ENCODE data around the gene MIB2. TPM values are rescaled to one million over a fixed set of nuclear protein-coding genes. Genes with fewer than 3 reads are reported as not detected.

Gene MIB2
- total RNA-seq, 2 experiments from 2014 or later, result 40.0 to 42.8 TPM

DNA sequence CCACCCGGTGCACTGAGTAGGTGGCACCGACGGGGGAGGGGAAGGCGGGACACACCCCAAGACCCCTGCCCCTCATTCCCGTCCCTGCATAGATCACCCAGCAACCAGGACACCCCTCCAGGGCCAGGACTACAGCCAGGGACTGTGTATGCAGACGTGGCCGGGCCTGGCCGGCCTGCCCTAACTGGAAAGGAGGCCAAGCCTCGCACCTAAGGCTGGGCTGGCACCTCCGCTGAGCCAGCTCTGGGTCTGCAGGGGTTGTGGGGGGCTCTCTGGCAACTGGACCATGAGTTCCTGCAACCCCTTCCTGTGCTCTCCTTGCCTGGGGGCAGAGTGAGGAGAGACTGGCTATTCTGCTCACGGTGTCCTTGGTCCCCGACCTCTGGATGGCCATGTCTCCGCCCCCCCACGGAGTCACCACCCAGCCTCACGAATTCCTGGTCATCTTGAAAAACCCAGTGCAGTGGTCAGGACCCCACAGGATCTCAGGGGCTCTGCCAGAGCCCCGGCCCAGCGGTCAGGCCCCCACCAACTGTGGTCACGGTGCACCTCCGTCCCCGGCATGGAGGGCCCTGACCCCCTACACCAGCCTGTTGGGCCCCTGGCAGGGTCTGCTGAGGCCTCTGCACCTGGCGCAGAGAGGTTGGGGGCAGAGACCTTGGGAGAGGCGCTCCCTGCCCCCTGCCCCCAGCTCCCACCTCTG is 14.3 kb upstream of the MIB2 start:
- Mint-ChIP-seq H3K27me3 (peaks cover 8% of the 10 kb centered on the region), H3K4me1 (peaks cover 7% of the 10 kb centered on the region), H3K9me3 (no peaks in the 10 kb centered on the region), H3K4me3 (peak overlapping the region; percentile 56), H3K27ac (peak overlapping the region; percentile 41), H3K36me3 (ENCODE audit: low read depth) (peaks cover 4% of the 10 kb centered on the region)
- ChIA-PET CTCF (interaction anchor here (1.0 kb wide), 1 partner anchor 13 kb away, joined by 3 read pairs; no protein-coding TSS in a partner anchor), POLR2A (no interaction called here)
- DNase-seq, result no peak

DNA sequence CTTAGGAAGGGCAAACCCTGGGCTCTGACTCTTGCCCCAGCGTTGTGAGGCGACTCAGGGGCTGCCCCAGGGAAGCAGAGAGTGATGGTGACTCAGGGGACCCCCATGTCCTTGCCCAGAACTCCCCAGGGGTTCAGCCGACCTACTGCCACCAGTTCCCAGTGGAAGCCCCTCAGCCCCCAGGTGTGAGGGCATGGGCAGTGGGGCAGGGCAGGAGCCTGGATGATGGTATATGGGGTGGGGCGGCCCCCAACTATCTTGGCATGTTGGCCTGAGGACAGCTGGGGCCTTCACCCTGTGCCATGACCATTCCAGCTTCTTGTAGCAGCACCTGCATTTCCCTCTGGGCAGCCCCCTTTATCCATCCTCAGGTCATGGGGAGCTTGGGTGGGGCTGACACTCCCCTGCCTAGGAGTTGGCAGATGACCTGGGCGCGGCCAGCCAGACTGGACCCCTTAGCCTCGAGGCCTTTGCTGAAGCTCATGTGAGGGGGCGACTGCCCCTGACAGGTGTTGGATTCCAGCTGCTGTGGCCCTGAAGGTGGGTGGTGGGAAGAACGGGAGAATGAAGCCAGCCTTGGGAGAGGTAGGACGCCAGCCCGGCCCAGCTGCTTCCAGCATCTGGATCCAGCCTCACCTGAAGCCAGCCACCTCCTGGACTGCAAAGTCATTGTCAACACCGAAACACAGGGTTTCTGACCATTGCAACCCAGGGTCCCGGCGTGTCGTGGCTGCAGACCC is 13.6 kb upstream of the MIB2 start:
- POLR2A ChIA-PET, result no interaction called here
- Mint-ChIP-seq H3K27ac (no peak overlapping the region), H3K4me1 (peaks cover 10% of the 10 kb centered on the region), H3K4me3 (no peak overlapping the region), H3K9me3 (no peaks in the 10 kb centered on the region), H3K36me3 (ENCODE audit: low read depth) (peaks cover 4% of the 10 kb centered on the region), H3K27me3 (peaks cover 8% of the 10 kb centered on the region)
- CTCF ChIA-PET, result interaction anchor here (1.3 kb wide), 1 partner anchor 203 kb away, joined by 3 read pairs; the partner anchor contains the start of gene CCNL2
- no peak for DNase-seq

GRCh38 chr1:1602304-1602967 is 12.9 kb upstream of the MIB2 start:
- CTCF ChIA-PET, result interaction anchor here (0.7 to 1.3 kb wide), 2 partner anchors 48 to 203 kb away, joined by 3 read pairs; partner anchors contain the start of gene CCNL2
- Mint-ChIP-seq H3K36me3 (ENCODE audit: low read depth) (peaks cover 4% of the 10 kb centered on the region), H3K4me3 (no peak overlapping the region), H3K27ac (no peak overlapping the region), H3K27me3 (peaks cover 8% of the 10 kb centered on the region), H3K9me3 (no peaks in the 10 kb centered on the region), H3K4me1 (peaks cover 17% of the 10 kb centered on the region)
- POLR2A ChIA-PET, result interaction anchor here (0.6 kb wide), 1 partner anchor 26 kb away, joined by 3 read pairs; no protein-coding TSS in a partner anchor
- no peak for DNase-seq

DNA sequence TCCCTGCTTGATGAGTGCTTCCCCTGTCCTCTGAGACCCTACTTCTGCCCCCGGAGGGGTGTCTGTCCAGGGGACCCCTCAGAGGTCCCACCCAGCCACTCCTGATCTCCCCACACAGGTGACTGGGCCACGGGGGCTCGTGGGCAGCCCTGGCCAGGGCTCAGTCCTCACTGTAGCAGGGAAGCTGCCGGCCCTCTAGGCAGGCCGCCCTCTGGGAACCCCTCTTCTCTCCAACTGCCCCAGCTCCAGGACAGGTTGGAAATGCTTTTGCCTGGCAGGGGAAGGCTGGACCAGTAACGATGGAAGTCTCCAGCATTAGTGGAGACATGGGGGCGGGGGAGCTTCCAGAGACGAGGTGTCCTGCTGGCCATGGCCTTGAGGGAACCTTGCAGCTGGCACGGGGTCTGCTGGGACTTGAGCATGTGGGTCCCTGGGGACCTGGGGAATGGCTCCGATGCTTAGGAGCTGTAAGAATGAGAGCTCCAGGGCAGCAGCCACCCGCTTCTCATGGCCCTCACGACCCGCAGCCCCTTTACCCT is 12.3 kb upstream of the MIB2 start:
- Mint-ChIP-seq H3K4me1 (peaks cover 21% of the 10 kb centered on the region), H3K36me3 (ENCODE audit: low read depth) (peaks cover 4% of the 10 kb centered on the region), H3K9me3 (no peaks in the 10 kb centered on the region), H3K27ac (no peak overlapping the region), H3K27me3 (peaks cover 6% of the 10 kb centered on the region), H3K4me3 (no peak overlapping the region)
- ChIA-PET POLR2A (interaction anchor here (0.6 kb wide), 1 partner anchor 26 kb away, joined by 3 read pairs; no protein-coding TSS in a partner anchor), CTCF (interaction anchor here (0.7 to 1.3 kb wide), 3 partner anchors 11 to 204 kb away, joined by 3 to 5 read pairs (median 3); partner anchors contain the start of gene CCNL2)
- DNase-seq, result no peak

GRCh38 chr1:1603671-1604373 is 11.5 kb upstream of the MIB2 start:
- Mint-ChIP-seq H3K4me3 (no peak overlapping the region), H3K9me3 (no peaks in the 10 kb centered on the region), H3K27ac (no peak overlapping the region), H3K27me3 (peaks cover 3% of the 10 kb centered on the region), H3K4me1 (peaks cover 18% of the 10 kb centered on the region), H3K36me3 (ENCODE audit: low read depth) (peaks cover 2% of the 10 kb centered on the region)
- ChIA-PET POLR2A (no interaction called here), CTCF (interaction anchor here (0.7 to 1.4 kb wide), 3 partner anchors 10 to 20 kb away, joined by 3 to 6 read pairs (median 5); no protein-coding TSS in a partner anchor)
- no peak for DNase-seq

- ChIA-PET CTCF (interaction anchor here (0.7 to 1.4 kb wide), 2 partner anchors 18 to 19 kb away, joined by 3 to 6 read pairs; no protein-coding TSS in a partner anchor), POLR2A (no interaction called here)
- Mint-ChIP-seq H3K4me1 (peaks cover 14% of the 10 kb centered on the region), H3K9me3 (no peaks in the 10 kb centered on the region), H3K4me3 (no peak overlapping the region), H3K36me3 (ENCODE audit: low read depth) (no peaks in the 10 kb centered on the region), H3K27me3 (no peaks in the 10 kb centered on the region), H3K27ac (no peak overlapping the region)
- DNase-seq, result no peak
Measured at GRCh38 chr1:1604374-1605033, 10.8 kb upstream of the MIB2 start.

DNA sequence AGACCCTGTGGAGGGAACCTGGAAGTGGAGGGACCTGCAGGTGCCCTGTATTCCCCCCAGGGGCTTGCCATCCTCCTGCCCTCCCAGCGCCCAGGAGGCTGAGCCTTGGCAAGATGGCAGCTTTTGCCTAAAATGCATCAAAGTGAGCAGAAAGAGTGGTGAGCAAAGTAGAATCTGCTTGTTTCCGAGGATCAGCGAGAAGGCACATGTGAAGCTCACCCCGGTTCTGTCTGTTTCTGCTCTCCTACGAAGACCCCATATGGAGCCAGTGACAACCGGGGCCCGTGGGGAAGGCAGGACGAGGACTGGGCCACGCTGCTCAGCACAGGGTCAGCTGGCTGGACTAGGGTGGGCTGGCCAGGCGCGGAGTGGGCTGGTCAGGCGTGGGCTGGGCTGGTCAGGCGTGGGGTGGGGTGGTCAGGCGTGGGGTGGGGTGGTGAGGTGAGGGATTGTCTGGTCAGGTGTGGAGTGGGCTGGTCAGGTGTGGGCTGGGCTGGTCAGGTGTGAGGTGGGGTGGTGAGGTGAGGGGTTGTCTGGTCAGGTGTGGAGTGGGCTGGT is 10.2 kb upstream of the MIB2 start:
- Mint-ChIP-seq H3K4me3 (no peak overlapping the region), H3K4me1 (peaks cover 14% of the 10 kb centered on the region), H3K9me3 (no peaks in the 10 kb centered on the region), H3K27ac (peak overlapping the region; percentile 13), H3K27me3 (no peaks in the 10 kb centered on the region), H3K36me3 (ENCODE audit: low read depth) (no peaks in the 10 kb centered on the region)
- ChIA-PET POLR2A (no interaction called here), CTCF (interaction anchor here (1.4 kb wide), 1 partner anchor 18 kb away, joined by 3 read pairs; no protein-coding TSS in a partner anchor)
- DNase-seq, result no peak

DNA sequence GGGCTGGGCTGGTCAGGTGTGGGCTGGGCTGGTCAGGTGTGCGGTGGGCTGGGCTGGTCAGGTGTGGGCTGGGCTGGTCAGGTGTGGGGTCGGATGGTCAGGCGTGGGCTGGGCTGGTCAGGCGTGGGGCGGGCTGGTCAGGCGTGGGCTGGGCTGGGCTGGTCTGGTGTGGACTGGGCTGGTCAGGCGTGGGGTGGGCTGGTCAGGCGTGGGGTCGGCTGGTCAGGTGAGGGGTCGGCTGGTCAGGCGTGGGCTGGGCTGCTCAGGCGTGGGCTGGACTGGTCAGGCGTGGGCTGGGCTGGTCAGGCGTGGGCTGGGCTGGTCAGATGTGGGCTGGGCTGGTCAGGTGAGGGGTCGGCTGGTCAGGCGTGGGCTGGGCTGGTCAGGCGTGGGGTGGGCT is 9.6 kb upstream of the MIB2 start:
- ChIA-PET CTCF (no interaction called here), POLR2A (no interaction called here)
- H3K9me3 Mint-ChIP-seq, result no peaks in the 10 kb centered on the region
- H3K27me3 Mint-ChIP-seq, result no peaks in the 10 kb centered on the region
- peaks cover 14% of the 10 kb centered on the region for H3K4me1 Mint-ChIP-seq
- no peaks in the 10 kb centered on the region for H3K36me3 Mint-ChIP-seq (ENCODE audit: low read depth)
- DNase-seq, result no peak
- H3K4me3 Mint-ChIP-seq, result no peak overlapping the region
- H3K27ac Mint-ChIP-seq, result no peak overlapping the region

DNA sequence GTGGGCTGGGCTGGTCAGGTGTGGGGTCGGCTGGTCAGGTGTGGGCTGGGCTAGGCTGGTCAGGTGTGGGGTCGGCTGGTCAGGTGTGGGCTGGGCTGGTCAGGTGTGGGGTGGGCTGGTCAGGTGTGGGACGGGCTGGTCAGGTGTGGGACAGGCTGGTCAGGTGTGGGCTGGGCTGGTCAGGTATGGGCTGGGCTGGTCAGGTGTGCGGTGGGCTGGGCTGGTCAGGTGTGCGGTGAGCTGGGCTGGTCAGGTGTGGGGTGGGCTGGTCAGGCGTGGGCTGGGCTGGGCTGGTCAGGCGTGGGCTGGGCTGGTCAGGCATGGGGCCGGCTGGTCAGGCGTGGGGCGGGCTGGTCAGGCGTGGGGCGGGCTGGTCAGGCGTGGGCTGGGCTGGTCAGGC is 9.1 kb upstream of the MIB2 start:
- Mint-ChIP-seq H3K9me3 (no peaks in the 10 kb centered on the region), H3K36me3 (ENCODE audit: low read depth) (no peaks in the 10 kb centered on the region), H3K4me3 (no peak overlapping the region), H3K4me1 (peaks cover 14% of the 10 kb centered on the region), H3K27ac (no peak overlapping the region), H3K27me3 (no peaks in the 10 kb centered on the region)
- ChIA-PET CTCF (interaction anchor here (1.4 kb wide), 1 partner anchor 9 kb away, joined by 6 read pairs; no protein-coding TSS in a partner anchor), POLR2A (no interaction called here)
- DNase-seq, result no peak

GRCh38 chr1:1609822-1610485 is 5.3 kb upstream of the MIB2 start:
- POLR2A ChIA-PET, result no interaction called here
- no peak for DNase-seq
- H3K9me3 Mint-ChIP-seq, result no peaks in the 10 kb centered on the region
- no peak overlapping the region for H3K4me3 Mint-ChIP-seq
- no peaks in the 10 kb centered on the region for H3K27me3 Mint-ChIP-seq
- peaks cover 31% of the 10 kb centered on the region for H3K4me1 Mint-ChIP-seq
- no peak overlapping the region for H3K27ac Mint-ChIP-seq
- CTCF ChIA-PET, result interaction anchor here (0.7 kb wide), 1 partner anchor 220 kb away, joined by 4 read pairs; no protein-coding TSS in a partner anchor
- H3K36me3 Mint-ChIP-seq (ENCODE audit: low read depth), result peaks cover 4% of the 10 kb centered on the region

DNA sequence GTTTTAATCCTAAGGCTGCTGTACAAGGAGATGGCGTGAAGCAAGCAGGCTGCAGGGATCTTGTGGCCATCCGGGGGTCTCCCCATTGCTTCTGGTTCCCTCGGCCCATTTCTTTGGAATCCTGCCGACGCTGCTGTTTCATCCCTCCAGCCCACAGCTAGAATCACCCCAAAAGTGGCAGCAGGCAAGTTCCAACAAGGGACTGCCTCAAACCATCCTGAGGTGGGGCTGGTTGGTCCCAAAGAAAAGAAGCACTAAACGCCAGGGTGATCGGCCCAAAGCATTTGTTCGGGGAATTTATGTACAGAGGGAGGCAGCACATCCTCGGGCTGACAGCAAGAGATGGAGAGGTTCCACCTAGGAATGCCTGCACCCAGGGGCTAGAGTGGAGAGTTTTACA is 4.5 kb upstream of the MIB2 start:
- H3K36me3 Mint-ChIP-seq (ENCODE audit: low read depth), result peaks cover 4% of the 10 kb centered on the region
- DNase-seq, result no peak
- POLR2A ChIA-PET, result no interaction called here
- no peaks in the 10 kb centered on the region for H3K27me3 Mint-ChIP-seq
- H3K27ac Mint-ChIP-seq, result no peak overlapping the region
- H3K4me1 Mint-ChIP-seq, result peaks cover 31% of the 10 kb centered on the region
- CTCF ChIA-PET, result no interaction called here
- H3K4me3 Mint-ChIP-seq, result no peak overlapping the region
- no peaks in the 10 kb centered on the region for H3K9me3 Mint-ChIP-seq

Measured in activated CD4-positive, alpha-beta T cell treated with anti-CD3 and anti-CD28 coated beads, Interleukin-2, amount 10 ng/mL, durations not matched to agents 7 days and 5 days (primary cell).